Measurements from ENCODE around the gene ACTR10.

ACTR10 gene

DNA sequence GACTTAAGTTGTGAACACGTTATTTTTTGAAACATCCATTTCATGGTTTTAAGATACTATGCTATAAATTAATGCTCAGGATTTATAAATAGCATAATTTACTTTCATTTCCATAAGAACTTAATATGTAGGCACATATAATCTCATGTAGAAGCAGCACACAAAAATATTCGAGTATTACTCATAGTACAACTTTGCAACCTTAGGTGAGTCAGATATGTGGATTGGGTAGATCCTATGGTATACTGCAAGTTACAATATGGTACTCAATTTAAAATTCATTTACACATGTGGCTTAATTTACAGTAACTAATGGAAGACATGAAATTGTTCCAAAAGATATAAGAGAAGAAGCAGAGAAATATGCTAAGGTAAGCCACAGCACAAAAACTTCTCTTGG, 70.7 kb downstream of the ACTR10 start:
- no peak for DNase-seq (ENCODE audit: low read depth)
- no peak overlapping the region for H3K4me3 ChIP-seq (ENCODE audit: low read length)
- TF ChIP-seq, protein P1, sequence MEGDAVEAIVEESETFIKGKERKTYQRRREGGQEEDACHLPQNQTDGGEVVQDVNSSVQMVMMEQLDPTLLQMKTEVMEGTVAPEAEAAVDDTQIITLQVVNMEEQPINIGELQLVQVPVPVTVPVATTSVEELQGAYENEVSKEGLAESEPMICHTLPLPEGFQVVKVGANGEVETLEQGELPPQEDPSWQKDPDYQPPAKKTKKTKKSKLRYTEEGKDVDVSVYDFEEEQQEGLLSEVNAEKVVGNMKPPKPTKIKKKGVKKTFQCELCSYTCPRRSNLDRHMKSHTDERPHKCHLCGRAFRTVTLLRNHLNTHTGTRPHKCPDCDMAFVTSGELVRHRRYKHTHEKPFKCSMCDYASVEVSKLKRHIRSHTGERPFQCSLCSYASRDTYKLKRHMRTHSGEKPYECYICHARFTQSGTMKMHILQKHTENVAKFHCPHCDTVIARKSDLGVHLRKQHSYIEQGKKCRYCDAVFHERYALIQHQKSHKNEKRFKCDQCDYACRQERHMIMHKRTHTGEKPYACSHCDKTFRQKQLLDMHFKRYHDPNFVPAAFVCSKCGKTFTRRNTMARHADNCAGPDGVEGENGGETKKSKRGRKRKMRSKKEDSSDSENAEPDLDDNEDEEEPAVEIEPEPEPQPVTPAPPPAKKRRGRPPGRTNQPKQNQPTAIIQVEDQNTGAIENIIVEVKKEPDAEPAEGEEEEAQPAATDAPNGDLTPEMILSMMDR (conservative IDR thresholded peaks at IDR 0.05; ENCODE audit: low read length), result no peak

DNA sequence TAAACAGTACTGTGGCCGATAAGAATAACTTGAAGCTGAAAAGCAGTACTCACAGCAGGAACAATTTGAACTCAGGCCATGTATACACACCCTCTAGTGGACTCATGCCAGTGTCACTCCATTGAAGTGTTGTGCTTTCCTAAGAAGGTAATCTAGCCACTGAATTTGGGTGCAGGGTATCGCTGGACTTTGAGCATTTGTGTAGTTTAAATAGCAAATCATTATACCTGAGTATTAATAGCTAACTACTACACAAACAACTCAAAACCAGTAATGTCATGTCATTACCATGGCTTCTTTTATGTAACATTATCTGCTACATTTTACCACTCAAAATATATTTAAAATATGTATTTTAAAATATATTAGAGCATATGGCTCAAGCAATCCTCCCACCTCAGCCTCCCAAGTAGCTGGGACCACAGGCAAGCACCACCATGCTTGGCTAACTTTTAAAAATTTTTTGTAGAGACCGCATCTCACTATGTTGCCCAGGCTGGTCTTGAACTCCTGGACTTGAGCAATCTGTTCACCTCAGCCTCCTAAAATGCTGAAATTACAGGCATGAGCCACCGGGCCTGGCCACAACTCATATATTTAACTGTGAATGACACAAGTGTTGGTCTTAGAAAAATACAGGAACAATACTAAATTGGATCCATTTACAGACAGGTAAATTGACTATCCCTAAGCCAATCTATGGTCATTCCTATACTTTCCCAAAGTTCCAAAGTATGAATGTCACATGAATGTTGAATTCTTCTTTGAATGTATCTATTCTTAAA, 72.8 kb downstream of the ACTR10 start:
- no peak overlapping the region for H3K4me3 ChIP-seq (ENCODE audit: low read length)
- TF ChIP-seq, protein P1 (conservative IDR thresholded peaks at IDR 0.05; ENCODE audit: low read length), result peak; percentile 14; the same call in 1 of the 2 replicates
- DNase-seq (ENCODE audit: low read depth), result peak; percentile 22

DNA sequence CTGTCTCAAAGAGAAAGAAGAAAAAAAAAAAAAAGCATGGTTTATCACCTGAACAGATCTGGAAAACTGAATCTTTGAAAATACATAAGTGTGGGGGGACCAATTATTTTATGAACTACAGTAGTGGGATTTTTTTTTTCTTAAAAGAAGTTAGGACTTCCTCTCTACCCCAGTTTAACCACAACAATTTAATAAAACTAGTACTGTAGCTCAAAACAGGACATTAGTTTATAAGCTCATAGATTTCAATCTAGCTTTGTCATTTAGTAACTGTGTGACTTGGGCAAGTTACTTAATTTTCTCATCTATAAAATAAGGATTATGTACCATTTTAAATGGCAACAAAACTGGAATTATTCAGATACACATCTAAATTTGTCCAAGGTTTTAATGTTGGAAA, 74.9 kb downstream of the ACTR10 start:
- no peak for DNase-seq (ENCODE audit: low read depth)
- TF ChIP-seq, protein P1 (conservative IDR thresholded peaks at IDR 0.05; ENCODE audit: low read length), result no peak
- H3K4me3 ChIP-seq (ENCODE audit: low read length), result no peak overlapping the region

DNA sequence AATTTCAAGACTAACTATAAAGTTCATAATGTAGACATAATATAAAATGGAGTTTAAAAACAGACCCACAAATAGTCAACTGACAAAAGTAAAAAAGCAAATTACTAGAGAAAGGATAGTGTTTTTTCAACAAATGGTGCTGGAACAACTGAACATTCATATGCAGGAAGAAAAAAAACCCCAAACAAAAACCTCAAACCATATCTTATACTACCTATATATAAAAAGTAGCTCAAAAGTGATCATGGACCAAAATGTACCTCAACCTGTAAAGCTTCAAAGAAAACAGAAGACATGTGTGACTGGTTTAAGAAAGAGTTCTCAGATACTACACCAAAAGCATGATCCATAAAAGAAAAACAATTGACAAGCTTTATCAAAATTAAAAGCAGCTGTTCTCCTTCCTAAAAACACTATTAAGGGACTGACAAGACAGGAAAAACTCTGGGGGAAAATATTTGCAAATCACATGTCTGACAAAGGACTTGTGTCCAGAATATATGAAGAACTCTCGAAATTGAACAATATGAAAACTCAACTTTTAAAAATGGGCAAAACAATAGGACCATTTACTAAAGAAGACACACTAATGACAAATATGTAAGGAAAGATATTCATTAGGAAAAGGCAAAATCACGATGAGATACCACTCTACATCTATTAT, 75.7 kb downstream of the ACTR10 start:
- TF ChIP-seq, protein P1 (conservative IDR thresholded peaks at IDR 0.05; ENCODE audit: low read length), result no peak
- no peak overlapping the region for H3K4me3 ChIP-seq (ENCODE audit: low read length)

DNA sequence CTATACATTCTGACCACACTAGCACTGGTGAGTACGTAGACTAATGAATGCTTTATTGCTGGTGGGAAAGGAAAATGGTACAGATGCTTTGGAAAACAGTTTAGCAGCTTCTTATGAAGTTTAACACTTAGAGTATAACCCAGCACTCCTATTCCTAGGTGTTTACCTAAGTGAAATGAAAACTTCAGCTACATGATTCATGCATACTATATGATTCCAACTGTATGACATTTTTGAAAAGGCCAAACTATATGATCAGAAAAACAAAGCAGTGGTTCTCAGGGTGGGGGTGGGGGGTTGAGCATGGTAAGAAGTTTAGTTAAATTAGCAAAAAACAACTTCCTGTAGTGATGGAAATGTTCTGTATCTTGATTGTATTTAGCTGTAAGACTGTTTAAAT, 76.3 kb downstream of the ACTR10 start:
- TF ChIP-seq, protein P1 (conservative IDR thresholded peaks at IDR 0.05; ENCODE audit: low read length), result no peak
- H3K4me3 ChIP-seq (ENCODE audit: low read length), result no peak overlapping the region
- DNase-seq (ENCODE audit: low read depth), result no peak

More for the DNA sequence above, 75.7 kb downstream of the ACTR10 start:
- no peak for DNase-seq (ENCODE audit: low read depth)

DNA sequence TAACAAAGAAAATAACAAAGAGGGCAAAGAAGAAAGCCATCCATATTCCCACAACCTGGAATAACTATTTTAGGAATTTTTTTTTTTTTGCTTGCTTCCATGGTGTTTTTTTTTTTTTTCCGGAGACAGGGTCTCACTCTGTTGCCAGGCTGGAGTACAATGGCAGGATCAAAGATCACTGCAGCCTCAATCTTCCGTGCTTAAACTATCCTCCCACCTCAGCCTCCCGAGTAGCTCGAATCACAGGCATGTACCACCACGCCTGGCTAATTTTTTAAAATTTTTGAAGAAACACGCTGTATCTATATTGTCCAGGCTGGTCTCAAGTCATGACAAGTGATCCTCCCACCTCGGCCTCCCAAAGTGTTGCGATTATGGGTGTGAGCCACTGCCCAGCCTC, 78.2 kb downstream of the ACTR10 start:
- no peak overlapping the region for H3K4me3 ChIP-seq (ENCODE audit: low read length)
- TF ChIP-seq, protein P1 (conservative IDR thresholded peaks at IDR 0.05; ENCODE audit: low read length), result no peak

More for the DNA sequence above, 78.2 kb downstream of the ACTR10 start:
- no peak for DNase-seq (ENCODE audit: low read depth)

Measured in AG10803 (cell line).